HG03469 (cell line): Measurements from ENCODE around the gene GPR65.

ENCODE experiments used
- ATAC-seq: cut with Tn5 transposase; IDR thresholded peaks from one replicate; pipeline ENCODE4 v1.9.1; 2021; ENCODE audit warnings: mild to moderate bottlenecking, moderate library complexity, moderate number of reproducible peaks; ENCODE audit not compliant: unreplicated experiment

GPR65 gene

DNA sequence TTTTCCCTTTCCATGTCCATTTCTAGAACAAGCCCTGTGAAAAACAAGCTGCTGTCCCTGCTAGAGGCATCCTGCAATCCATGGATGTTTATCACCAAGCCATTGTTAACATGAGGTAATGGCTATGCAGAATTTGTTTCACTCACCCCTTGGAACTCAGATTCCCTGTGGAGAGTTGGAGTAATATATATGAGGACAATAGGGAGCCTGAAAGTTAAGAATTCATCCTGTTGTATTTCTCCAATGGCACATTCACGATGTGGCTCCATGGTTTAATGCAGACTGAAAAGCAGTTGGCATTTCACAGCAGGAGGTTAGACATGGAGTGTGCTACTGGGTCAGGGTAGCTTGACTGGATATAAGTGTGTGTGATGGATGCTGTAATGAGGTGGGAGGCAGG, 32.4 kb downstream of the GPR65 start:
- no peak for ATAC-seq

DNA sequence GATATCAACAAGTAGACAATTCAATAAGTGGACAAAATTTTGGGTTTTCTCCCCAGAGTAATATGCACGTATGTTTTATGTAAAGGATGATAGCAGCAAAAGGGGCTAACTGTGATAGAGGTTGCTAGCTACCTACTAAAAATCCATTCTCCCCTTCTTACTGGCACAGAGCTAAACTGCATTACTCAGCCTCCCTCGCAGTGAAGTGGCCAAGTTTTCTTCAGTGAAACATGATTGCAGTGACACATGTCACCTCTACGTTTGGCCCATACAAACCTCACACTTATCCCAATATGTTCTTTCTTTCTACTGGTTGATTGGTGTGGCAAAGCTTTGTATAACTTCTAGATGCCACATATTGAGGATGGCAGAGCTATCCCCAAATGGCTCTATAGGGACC, 34.3 kb downstream of the GPR65 start:
- no peak for ATAC-seq

DNA sequence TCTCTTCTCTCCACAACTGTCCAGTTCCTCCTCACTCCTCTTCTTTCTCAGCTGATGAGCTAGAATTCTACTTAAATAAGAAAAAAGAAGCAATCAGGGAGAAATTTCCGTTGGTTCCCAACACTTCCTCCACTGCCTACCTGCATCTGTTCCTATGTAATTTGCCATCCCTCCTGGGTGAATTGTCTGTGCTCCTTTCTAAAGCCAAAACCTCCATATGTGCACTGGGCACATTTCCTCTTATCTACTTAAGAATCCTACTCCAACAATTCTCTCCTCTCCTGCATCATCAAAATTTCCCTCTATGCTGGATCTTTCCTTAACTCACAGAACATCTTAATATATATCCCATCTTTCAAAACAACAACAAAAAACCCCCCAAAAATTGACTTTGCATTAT, 35.2 kb downstream of the GPR65 start:
- ATAC-seq: no peak

DNA sequence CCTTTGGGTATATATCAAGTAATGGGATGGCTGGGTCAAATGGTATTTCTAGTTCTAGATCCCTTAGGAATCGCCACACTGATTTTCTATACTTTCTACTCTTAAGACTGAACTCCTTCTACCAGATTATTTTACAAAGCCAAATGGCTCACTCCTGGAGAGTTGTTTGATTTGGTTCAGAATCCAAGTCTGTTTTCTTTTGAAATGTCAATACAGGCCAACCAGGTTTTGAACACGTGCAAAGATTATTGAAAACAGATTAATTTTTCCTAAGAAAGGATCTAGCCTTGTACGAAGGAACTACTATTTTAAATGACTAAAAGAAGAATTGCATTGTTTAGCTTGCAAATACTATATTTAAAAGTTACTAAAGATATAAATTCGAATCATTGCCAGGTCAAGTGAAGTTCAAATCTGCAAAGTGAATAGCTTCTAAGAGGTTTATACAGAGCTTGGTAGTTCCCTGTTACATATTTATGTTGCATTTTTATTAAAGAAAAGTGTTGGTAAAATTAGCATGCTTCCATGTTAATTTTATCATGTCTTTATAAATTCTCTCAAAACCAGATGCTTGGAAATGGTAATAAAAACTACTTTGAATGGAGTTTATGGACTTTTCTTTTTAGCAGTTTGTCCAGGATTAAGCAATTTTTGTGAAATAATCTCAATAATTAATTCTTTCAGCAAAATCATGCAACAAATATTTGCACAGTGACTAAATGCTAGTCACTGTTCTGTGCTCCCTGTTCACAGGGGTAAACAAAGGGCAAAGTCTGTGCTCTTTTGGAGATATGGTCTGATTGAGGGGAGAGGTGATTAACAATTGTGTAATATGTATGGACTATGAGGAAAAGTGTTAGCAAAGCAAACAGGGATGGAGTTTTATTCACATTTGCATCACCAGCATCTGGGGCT, 38.9 kb downstream of the GPR65 start:
- ATAC-seq: no peak

DNA sequence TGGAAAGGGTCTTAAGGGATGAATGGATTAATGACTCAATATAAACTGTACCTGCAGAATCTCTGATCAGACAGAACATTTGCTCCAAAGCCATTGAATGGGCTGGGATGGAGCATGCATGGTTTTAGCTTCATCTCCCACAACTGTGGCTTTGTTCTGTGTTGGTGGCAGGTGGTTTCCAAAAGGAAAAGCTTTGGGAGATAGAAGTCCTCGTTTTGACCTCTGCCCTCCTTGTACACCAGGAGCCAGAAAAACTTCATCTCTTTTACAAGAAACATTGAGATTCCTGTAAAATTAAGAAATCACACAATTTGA, 39.5 kb downstream of the GPR65 start:
- ATAC-seq: no peak

DNA sequence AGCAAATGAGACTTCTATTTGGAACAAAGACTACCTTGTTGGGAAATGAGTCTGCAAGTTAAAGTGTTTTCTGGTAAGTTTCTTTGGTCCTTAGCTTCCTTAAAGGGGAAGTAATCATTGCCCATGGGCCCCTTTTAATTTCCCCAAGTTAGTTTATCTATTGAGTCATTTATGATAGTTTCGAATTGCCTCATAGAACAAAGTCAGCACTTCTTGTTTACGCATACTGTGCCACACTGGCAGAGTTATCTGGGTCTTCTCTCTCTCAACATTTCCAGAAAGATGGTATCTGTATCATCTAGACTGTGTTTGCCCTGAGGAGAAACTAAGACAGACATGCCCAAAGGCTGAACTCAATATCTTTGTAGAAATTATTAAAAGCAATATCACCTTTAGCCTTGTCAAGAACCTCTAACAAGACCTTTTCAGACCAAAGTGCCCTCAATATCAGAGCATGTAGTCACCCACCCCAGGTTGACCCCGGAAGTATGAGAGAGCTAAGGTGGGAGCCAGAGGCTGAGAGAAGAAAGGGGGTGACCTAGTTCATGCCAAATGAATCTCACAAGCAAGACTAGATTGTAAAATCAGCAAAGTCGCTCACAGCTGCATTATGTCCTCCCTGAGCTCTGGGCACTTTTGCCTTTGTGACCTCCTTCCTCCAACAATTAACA, 40.0 kb downstream of the GPR65 start:
- ATAC-seq: peak; percentile 79

DNA sequence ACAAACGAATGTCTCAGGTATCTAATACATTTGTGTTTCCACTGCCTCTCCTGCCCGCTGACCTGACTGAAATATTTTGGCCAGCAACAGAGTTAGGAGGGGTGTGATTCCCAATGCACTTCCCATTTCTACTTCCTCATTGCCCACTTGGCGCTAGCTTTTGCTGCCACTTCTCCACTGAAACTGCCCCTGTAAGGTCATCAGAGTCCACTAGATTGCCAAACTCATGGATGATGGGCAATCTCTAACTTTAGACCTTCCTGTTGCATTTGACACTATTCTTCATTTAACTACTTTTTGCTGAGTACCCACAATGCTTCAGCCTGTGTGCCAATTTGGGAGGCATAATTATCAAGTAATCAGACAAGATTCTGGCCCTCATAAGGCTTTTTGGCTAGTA, 40.8 kb downstream of the GPR65 start:
- ATAC-seq: no peak

DNA sequence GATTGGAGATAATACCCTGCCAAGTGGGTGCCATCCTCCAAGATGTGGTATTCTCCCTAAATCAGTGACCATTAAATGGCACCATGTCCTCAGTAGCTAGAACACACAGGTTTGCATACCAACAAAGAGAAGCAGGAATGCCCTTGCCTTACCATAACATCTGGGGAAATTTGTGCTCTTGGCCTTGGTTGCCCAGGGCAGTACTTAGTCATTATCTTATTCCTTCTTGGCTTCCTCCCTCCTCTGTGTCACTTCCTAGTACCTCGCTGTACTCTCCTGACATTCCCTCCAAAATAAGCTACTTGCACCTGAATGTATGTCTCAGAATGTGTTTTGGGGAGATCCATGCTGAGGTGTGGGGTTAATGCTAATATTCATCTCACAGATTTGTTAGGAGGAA, 43.4 kb downstream of the GPR65 start:
- ATAC-seq: no peak

DNA sequence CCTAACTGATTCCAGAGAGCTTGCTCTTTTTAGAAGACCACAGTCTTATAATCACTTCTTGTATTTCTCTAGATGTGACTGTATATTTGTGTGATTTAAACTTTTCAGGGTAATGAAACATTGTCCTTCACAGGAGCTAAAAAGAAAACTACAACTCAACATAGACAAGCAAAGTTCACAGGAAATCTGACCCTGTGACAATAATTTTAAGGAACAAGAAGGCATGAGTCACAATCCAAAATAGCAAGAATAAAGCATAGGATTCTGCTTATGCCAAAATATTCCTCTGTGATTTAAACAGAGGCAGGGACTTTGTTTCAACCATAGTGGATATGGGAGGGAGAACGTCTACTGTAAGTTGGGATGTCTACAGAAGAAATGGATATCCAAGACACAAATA, 44.3 kb downstream of the GPR65 start:
- ATAC-seq: no peak

DNA sequence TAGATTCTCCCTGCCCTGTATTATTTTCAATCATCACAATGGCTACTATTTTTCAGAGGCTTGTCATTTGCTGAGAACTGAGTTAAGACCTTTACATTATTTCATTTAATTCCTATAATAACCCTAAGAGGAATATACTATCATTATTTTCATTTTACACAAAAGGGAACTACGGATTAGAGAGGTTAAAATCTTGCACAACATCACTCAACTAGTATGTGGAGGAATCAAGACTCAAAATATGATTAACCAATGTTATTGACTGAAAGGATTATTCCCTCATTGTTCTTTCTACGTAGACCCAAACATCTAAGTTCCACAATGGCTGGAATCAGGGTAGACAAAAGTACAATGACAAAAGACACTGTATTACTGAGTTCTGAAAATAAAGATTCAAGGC, 45.0 kb downstream of the GPR65 start:
- no peak for ATAC-seq

DNA sequence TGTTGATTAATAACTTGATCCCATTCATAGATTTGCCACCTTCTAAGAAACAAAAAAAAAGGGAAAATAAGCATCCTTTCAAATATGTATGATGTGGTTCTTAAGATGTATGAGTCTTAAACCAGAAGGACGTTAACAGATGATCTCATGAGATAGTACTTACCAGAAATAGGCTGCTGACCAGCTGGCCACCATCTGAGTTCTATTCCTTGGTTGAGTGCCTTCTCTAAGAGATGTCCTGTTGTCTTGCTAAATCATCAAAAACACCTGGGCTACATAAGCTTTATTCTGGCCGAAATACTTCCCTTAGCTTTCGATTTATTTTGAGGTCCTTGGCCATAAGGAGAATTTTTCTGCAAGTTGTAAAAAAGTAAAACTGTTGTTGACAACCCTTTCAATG, 55.6 kb downstream of the GPR65 start:
- no peak for ATAC-seq

DNA sequence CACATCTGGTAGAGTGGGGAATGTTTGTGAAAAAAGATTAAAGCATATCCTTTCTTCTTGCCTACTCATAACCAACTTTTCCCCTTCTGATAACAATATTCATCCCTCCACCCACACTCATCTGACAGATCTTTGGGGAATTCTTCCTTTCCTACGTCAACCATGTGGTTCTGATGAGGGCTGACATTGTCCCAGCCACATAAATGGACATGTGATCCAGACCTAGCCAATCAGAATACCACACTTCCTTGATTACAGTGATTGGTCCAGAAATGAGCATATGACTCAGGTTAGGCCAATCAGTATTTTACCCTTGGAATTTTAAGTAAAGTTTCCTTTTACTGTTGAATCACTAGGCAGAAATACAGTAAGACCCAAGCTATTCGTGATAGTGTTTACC, 58.9 kb downstream of the GPR65 start:
- no peak for ATAC-seq
